GM21723 (cell line): ENCODE results near the gene RAB3IP.
"Not testable (repeated sequence)": the region's sequence is repeated elsewhere in the genome, so short reads cannot be mapped to it uniquely, and the experiment has no call there.

Experiments used
- ATAC-seq: cut with Tn5 transposase; IDR thresholded peaks from one replicate; pipeline ENCODE4 v1.9.1; 2021; ENCODE audit warnings: mild to moderate bottlenecking, moderate library complexity; ENCODE audit not compliant: unreplicated experiment

The RAB3IP gene

GRCh38 chr12:69834147-69834546 lies 95.5 kb downstream of the RAB3IP start:
- ATAC-seq: no peak

GRCh38 chr12:69834576-69834975 lies 95.9 kb downstream of the RAB3IP start:
- ATAC-seq: no peak

- ATAC-seq: no peak
These were observed 96.4 kb downstream of the RAB3IP start for GRCh38 chr12:69835081-69835480.

- no peak for ATAC-seq
These were observed 97.4 kb downstream of the RAB3IP start for GRCh38 chr12:69836015-69836414.

GRCh38 chr12:69837191-69837590 lies 98.5 kb downstream of the RAB3IP start:
- ATAC-seq: no peak

- no peak for ATAC-seq
These were observed 99.2 kb downstream of the RAB3IP start for GRCh38 chr12:69837657-69838415.

- no peak for ATAC-seq
These were observed 102.1 kb downstream of the RAB3IP start for GRCh38 chr12:69840727-69841126.

- no peak for ATAC-seq
These were observed 104.9 kb downstream of the RAB3IP start for GRCh38 chr12:69843608-69844007.

GRCh38 chr12:69844416-69844815 lies 105.8 kb downstream of the RAB3IP start:
- no peak for ATAC-seq

- no peak for ATAC-seq
These were observed 106.2 kb downstream of the RAB3IP start for GRCh38 chr12:69844836-69845235.

GRCh38 chr12:69846976-69847375 lies 108.3 kb downstream of the RAB3IP start:
- no peak for ATAC-seq

GRCh38 chr12:69851976-69852375 lies 113.3 kb downstream of the RAB3IP start:
- ATAC-seq: no peak

GRCh38 chr12:69853176-69853961 lies 114.7 kb downstream of the RAB3IP start:
- ATAC-seq: not testable (repeated sequence)

- no peak for ATAC-seq
These were observed 128.0 kb downstream of the RAB3IP start for GRCh38 chr12:69866698-69867097.

GRCh38 chr12:69868695-69869094 lies 130.0 kb downstream of the RAB3IP start:
- no peak for ATAC-seq

- ATAC-seq: no peak
These were observed 134.1 kb downstream of the RAB3IP start for GRCh38 chr12:69872804-69873203.
